ENCODE results near the gene MATN4. TPM values are rescaled to one million over a fixed set of nuclear protein-coding genes. Genes with fewer than 3 reads are reported as not detected.

MATN4 gene
- total and polyA plus RNA-seq, 2 experiments from 2014 or later = 3.3 to 5.1 TPM

DNA sequence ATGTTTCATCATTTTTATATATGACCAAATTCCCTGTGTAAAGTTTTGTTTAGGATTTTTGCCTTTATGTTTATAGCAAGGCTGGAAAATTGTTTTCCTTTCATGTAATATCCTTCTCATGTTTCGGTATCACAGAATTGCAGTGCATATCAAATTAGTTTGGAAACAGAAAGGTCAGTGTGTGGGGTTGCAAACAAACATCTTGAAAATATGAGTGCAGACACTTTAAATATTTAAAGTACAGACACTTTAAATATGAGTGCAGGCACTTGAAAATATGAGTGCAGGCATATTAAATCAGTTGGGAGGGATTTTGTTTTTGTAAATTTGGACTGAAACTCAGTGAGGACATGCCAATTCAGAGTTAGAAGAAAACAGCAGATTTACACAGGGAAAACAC, 60.2 kb downstream of the MATN4 start (continued):
- TF ChIP-seq, protein P1, sequence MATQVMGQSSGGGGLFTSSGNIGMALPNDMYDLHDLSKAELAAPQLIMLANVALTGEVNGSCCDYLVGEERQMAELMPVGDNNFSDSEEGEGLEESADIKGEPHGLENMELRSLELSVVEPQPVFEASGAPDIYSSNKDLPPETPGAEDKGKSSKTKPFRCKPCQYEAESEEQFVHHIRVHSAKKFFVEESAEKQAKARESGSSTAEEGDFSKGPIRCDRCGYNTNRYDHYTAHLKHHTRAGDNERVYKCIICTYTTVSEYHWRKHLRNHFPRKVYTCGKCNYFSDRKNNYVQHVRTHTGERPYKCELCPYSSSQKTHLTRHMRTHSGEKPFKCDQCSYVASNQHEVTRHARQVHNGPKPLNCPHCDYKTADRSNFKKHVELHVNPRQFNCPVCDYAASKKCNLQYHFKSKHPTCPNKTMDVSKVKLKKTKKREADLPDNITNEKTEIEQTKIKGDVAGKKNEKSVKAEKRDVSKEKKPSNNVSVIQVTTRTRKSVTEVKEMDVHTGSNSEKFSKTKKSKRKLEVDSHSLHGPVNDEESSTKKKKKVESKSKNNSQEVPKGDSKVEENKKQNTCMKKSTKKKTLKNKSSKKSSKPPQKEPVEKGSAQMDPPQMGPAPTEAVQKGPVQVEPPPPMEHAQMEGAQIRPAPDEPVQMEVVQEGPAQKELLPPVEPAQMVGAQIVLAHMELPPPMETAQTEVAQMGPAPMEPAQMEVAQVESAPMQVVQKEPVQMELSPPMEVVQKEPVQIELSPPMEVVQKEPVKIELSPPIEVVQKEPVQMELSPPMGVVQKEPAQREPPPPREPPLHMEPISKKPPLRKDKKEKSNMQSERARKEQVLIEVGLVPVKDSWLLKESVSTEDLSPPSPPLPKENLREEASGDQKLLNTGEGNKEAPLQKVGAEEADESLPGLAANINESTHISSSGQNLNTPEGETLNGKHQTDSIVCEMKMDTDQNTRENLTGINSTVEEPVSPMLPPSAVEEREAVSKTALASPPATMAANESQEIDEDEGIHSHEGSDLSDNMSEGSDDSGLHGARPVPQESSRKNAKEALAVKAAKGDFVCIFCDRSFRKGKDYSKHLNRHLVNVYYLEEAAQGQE (IDR thresholded peaks at IDR 0.05; ENCODE audit: unreplicated experiment) = no peak

DNA sequence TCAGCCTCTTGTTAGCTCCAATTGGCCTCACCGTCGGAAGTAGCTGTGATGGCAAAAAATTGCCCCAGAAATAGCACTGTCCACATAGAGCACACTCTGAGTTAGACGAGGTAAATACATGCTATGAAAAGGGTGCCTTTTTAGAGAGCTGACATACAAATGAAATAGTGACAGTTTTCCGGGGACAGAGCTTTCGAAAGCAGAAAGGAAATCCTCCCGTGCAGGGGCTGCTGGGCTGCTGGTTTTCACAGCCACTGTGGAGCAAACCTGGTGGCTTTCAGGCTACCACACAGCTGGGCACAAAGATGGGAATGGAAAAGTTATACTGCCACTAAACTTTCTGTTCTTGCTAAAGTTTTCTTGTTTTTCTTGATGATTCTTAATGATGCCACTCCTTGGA, 62.0 kb downstream of the MATN4 start:
- no peaks in the 10 kb centered on the region for H3K79me2 ChIP-seq (replicated peaks; ENCODE audit: insufficient read depth)
- no peaks in the 10 kb centered on the region for H3K27me3 ChIP-seq (ENCODE audit: insufficient read depth)
- no peaks in the 10 kb centered on the region for H3K4me1 ChIP-seq (ENCODE audit: insufficient read depth)
- ATAC-seq (no peak), DNase-seq (ENCODE audit: low spot score) (no peak)
- Mint-ChIP-seq H3K27ac (no peak overlapping the region), H3K4me3 (no peak overlapping the region), H3K27me3 (ENCODE audit: insufficient read depth, low read depth, poor library complexity) (peaks cover under 1% of the 10 kb centered on the region), H3K4me1 (no peaks in the 10 kb centered on the region), H3K36me3 (ENCODE audit: low read depth) (no peaks in the 10 kb centered on the region), H3K9me3 (no peaks in the 10 kb centered on the region)
- H3K4me3 ChIP-seq = no peak overlapping the region
- no peak overlapping the region for H2AFZ ChIP-seq
- H3K27ac ChIP-seq (ENCODE audit: low read depth) = no peak overlapping the region
- TF ChIP-seq POLR2AphosphoS5 (IDR thresholded peaks at IDR 0.05; ENCODE audit: low read depth) (no peak), STAT1 (IDR thresholded peaks at IDR 0.05; ENCODE audit: unreplicated experiment) (no peak), NANOG (IDR thresholded peaks at IDR 0.05; ENCODE audit: borderline replicate concordance) (no peak), EZH2 (IDR thresholded peaks at IDR 0.05; ENCODE audit: low read depth, unreplicated experiment) (no peak)
- TF ChIP-seq, protein P2, sequence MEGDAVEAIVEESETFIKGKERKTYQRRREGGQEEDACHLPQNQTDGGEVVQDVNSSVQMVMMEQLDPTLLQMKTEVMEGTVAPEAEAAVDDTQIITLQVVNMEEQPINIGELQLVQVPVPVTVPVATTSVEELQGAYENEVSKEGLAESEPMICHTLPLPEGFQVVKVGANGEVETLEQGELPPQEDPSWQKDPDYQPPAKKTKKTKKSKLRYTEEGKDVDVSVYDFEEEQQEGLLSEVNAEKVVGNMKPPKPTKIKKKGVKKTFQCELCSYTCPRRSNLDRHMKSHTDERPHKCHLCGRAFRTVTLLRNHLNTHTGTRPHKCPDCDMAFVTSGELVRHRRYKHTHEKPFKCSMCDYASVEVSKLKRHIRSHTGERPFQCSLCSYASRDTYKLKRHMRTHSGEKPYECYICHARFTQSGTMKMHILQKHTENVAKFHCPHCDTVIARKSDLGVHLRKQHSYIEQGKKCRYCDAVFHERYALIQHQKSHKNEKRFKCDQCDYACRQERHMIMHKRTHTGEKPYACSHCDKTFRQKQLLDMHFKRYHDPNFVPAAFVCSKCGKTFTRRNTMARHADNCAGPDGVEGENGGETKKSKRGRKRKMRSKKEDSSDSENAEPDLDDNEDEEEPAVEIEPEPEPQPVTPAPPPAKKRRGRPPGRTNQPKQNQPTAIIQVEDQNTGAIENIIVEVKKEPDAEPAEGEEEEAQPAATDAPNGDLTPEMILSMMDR (conservative IDR thresholded peaks at IDR 0.05; ENCODE audit: low read depth in 2 of 2) = no peak
- TF ChIP-seq, protein P3, sequence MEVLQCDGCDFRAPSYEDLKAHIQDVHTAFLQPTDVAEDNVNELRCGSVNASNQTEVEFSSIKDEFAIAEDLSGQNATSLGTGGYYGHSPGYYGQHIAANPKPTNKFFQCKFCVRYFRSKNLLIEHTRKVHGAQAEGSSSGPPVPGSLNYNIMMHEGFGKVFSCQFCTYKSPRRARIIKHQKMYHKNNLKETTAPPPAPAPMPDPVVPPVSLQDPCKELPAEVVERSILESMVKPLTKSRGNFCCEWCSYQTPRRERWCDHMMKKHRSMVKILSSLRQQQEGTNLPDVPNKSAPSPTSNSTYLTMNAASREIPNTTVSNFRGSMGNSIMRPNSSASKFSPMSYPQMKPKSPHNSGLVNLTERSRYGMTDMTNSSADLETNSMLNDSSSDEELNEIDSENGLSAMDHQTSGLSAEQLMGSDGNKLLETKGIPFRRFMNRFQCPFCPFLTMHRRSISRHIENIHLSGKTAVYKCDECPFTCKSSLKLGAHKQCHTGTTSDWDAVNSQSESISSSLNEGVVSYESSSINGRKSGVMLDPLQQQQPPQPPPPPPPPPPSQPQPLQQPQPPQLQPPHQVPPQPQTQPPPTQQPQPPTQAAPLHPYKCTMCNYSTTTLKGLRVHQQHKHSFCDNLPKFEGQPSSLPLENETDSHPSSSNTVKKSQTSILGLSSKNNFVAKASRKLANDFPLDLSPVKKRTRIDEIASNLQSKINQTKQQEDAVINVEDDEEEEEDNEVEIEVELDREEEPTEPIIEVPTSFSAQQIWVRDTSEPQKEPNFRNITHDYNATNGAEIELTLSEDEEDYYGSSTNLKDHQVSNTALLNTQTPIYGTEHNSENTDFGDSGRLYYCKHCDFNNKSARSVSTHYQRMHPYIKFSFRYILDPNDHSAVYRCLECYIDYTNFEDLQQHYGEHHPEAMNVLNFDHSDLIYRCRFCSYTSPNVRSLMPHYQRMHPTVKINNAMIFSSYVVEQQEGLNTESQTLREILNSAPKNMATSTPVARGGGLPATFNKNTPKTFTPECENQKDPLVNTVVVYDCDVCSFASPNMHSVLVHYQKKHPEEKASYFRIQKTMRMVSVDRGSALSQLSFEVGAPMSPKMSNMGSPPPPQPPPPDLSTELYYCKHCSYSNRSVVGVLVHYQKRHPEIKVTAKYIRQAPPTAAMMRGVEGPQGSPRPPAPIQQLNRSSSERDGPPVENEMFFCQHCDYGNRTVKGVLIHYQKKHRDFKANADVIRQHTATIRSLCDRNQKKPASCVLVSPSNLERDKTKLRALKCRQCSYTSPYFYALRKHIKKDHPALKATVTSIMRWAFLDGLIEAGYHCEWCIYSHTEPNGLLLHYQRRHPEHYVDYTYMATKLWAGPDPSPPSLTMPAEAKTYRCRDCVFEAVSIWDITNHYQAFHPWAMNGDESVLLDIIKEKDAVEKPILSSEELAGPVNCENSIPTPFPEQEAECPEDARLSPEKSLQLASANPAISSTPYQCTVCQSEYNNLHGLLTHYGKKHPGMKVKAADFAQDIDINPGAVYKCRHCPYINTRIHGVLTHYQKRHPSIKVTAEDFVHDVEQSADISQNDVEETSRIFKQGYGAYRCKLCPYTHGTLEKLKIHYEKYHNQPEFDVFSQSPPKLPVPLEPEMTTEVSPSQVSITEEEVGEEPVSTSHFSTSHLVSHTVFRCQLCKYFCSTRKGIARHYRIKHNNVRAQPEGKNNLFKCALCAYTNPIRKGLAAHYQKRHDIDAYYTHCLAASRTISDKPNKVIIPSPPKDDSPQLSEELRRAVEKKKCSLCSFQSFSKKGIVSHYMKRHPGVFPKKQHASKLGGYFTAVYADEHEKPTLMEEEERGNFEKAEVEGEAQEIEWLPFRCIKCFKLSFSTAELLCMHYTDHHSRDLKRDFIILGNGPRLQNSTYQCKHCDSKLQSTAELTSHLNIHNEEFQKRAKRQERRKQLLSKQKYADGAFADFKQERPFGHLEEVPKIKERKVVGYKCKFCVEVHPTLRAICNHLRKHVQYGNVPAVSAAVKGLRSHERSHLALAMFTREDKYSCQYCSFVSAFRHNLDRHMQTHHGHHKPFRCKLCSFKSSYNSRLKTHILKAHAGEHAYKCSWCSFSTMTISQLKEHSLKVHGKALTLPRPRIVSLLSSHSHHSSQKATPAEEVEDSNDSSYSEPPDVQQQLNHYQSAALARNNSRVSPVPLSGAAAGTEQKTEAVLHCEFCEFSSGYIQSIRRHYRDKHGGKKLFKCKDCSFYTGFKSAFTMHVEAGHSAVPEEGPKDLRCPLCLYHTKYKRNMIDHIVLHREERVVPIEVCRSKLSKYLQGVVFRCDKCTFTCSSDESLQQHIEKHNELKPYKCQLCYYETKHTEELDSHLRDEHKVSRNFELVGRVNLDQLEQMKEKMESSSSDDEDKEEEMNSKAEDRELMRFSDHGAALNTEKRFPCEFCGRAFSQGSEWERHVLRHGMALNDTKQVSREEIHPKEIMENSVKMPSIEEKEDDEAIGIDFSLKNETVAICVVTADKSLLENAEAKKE (CRISPR knock-in tag; IDR thresholded peaks at IDR 0.05) = no peak
- no peaks in the 10 kb centered on the region for H4K20me1 ChIP-seq (replicated peaks; ENCODE audit: insufficient read depth)
- H3K9me2 ChIP-seq (ENCODE audit: insufficient read depth) = no peaks in the 10 kb centered on the region
- H3K4me2 ChIP-seq = no peak overlapping the region
- no peaks in the 10 kb centered on the region for H3F3A ChIP-seq (replicated peaks; ENCODE audit: low read depth)
- H3K36me3 ChIP-seq (ENCODE audit: insufficient read depth) = no peaks in the 10 kb centered on the region

All from GM23338 (cell line).